Measurements from ENCODE around the gene SNTB2. TPM values are rescaled to one million over a fixed set of nuclear protein-coding genes. Genes with fewer than 3 reads are reported as not detected.

The SNTB2 gene
- total RNA-seq, 1 donor from 2014 or later = 22.9 TPM

DNA sequence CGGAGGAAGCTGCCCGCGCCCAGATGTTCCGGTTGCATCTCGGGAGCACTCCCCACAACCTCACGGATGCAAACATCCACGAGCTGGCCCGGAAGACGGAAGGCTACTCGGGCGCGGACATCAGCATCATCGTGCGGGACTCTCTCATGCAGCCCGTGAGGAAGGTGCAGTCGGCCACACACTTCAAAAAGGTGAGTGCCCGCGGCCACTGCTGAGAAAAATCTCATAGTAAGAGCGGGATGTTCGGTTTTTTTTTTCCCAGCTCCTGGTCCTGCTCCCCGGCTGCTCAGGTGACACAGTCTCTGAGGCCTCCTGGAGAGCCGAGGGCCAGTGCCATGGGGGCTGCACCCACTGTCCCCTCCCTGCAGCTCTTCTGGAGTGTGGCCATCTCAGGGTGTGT lies 134.1 kb downstream of the SNTB2 start:
- TF ChIP-seq EZH2phosphoT487 (IDR thresholded peaks at IDR 0.05) (no peak), EZH2 (IDR thresholded peaks at IDR 0.05) (no peak), CTCF (IDR thresholded peaks at IDR 0.05) (no peak)
- Histone ChIP-seq H2AFZ (replicated peaks) (no peak overlapping the region), H3K4me1 (no peaks in the 10 kb centered on the region), H3F3A (ENCODE audit: low read depth) (peaks cover 4% of the 10 kb centered on the region), H3K4me3 (no peak overlapping the region), H3K27me3 (no peaks in the 10 kb centered on the region), H3K36me3 (no peaks in the 10 kb centered on the region), H3K9ac (no peak overlapping the region), H3K79me2 (ENCODE audit: low read depth) (peaks cover 38% of the 10 kb centered on the region), H3K9me3 (ENCODE audit: low read depth) (no peaks in the 10 kb centered on the region), H3K27ac (no peak overlapping the region), H3K4me2 (no peak overlapping the region), H4K20me1 (ENCODE audit: low read depth) (peaks cover 55% of the 10 kb centered on the region)
- no peak for DNase-seq (ENCODE audit: low spot score)
- no peaks in the 10 kb centered on the region for H3K4me1 Mint-ChIP-seq
- no peak overlapping the region for H3K27ac Mint-ChIP-seq
- peaks cover 32% of the 10 kb centered on the region for H3K36me3 Mint-ChIP-seq
- no peaks in the 10 kb centered on the region for H3K9me3 Mint-ChIP-seq
- H3K27me3 Mint-ChIP-seq (ENCODE audit: insufficient read depth, low read depth) = peaks cover 3% of the 10 kb centered on the region
- H3K4me3 Mint-ChIP-seq = no peak overlapping the region

DNA sequence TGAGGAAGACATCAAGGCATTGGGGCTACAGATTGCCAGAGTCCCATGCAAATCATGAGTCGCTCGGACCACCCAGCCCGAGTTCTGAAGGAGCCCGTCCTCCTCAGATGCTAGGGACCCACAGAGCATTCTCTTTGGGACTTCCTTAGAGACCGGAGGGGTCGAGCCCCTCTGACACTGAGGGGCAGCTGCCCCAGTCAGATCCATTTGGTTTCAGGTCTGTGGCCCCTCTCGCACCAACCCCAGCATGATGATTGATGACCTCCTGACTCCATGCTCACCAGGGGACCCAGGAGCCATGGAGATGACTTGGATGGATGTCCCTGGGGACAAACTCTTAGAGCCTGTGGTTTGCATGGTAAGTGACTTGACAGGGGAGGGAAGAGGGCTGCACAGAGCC lies 135.4 kb downstream of the SNTB2 start:
- H3K27ac ChIP-seq = no peak overlapping the region
- H3K4me1 ChIP-seq = no peaks in the 10 kb centered on the region
- TF ChIP-seq EZH2phosphoT487 (IDR thresholded peaks at IDR 0.05) = no peak
- no peak for TF ChIP-seq EZH2 (IDR thresholded peaks at IDR 0.05)
- TF ChIP-seq CTCF (IDR thresholded peaks at IDR 0.05) = no peak
- Mint-ChIP-seq H3K9me3 (no peaks in the 10 kb centered on the region), H3K4me1 (no peaks in the 10 kb centered on the region), H3K27ac (no peak overlapping the region), H3K27me3 (ENCODE audit: insufficient read depth, low read depth) (peaks cover 3% of the 10 kb centered on the region), H3K4me3 (no peak overlapping the region), H3K36me3 (peaks cover 30% of the 10 kb centered on the region)
- no peaks in the 10 kb centered on the region for H3K36me3 ChIP-seq
- H3K9ac ChIP-seq = no peak overlapping the region
- H3K4me3 ChIP-seq = no peak overlapping the region
- peaks cover 51% of the 10 kb centered on the region for H3K79me2 ChIP-seq (ENCODE audit: low read depth)
- H3K4me2 ChIP-seq = no peak overlapping the region
- no peaks in the 10 kb centered on the region for H3K27me3 ChIP-seq
- H3F3A ChIP-seq (ENCODE audit: low read depth) = peaks cover 7% of the 10 kb centered on the region
- DNase-seq (ENCODE audit: low spot score) = no peak
- H4K20me1 ChIP-seq (ENCODE audit: low read depth) = peaks cover 68% of the 10 kb centered on the region
- H3K9me3 ChIP-seq (ENCODE audit: low read depth) = no peaks in the 10 kb centered on the region
- no peak overlapping the region for H2AFZ ChIP-seq (replicated peaks)

- Mint-ChIP-seq H3K36me3 (peaks cover 32% of the 10 kb centered on the region), H3K9me3 (no peaks in the 10 kb centered on the region), H3K4me3 (no peak overlapping the region), H3K4me1 (peaks cover 3% of the 10 kb centered on the region), H3K27me3 (ENCODE audit: insufficient read depth, low read depth) (peaks cover 3% of the 10 kb centered on the region), H3K27ac (no peak overlapping the region)
- no peak for DNase-seq (ENCODE audit: low spot score)
- Histone ChIP-seq H3K9me3 (ENCODE audit: low read depth) (no peaks in the 10 kb centered on the region), H3K36me3 (peaks cover 3% of the 10 kb centered on the region), H3K79me2 (ENCODE audit: low read depth) (peaks cover 61% of the 10 kb centered on the region), H2AFZ (replicated peaks) (no peak overlapping the region), H3K4me2 (no peak overlapping the region), H3K4me1 (peaks cover 3% of the 10 kb centered on the region), H3K9ac (no peak overlapping the region), H3K27ac (no peak overlapping the region), H3F3A (ENCODE audit: low read depth) (peaks cover 10% of the 10 kb centered on the region), H3K4me3 (no peak overlapping the region), H3K27me3 (no peaks in the 10 kb centered on the region), H4K20me1 (ENCODE audit: low read depth) (peaks cover 78% of the 10 kb centered on the region)
- TF ChIP-seq EZH2phosphoT487 (IDR thresholded peaks at IDR 0.05) (no peak), EZH2 (IDR thresholded peaks at IDR 0.05) (no peak), CTCF (IDR thresholded peaks at IDR 0.05) (no peak)
Measured at GRCh38 chr16:69323415-69323814, 136.5 kb downstream of the SNTB2 start.
